DMS53 treated with DMSO at 0.1 percent for 48 hours (cell line): ENCODE measurements around the gene GDF10.

ENCODE experiments used
- DNase-seq: peaks from one replicate; lab custom pipeline; 2025; ENCODE audit not compliant: unreplicated experiment; lab: John Stamatoyannopoulos, UW

The GDF10 gene

GRCh38 chr10:47299611-47300428 is at the start of gene GDF10:
GDF10 (plus strand) TSS chr10:47300197; CDS start chr10:47300652, 455 bp downstream.
- DNase-seq, result no peak

- DNase-seq, result no peak
These were observed 47.8 kb upstream of the GDF10 start for GRCh38 chr10:47252093-47252780.

GRCh38 chr10:47253030-47253637 is 46.9 kb upstream of the GDF10 start:
- DNase-seq, result no peak

GRCh38 chr10:47253651-47254375 is 46.2 kb upstream of the GDF10 start:
- no peak for DNase-seq

- DNase-seq, result no peak
These were observed 45.4 kb upstream of the GDF10 start for GRCh38 chr10:47254611-47255010.

GRCh38 chr10:47255033-47255813 is 44.8 kb upstream of the GDF10 start:
- DNase-seq, result no peak

GRCh38 chr10:47255866-47256265 is 44.1 kb upstream of the GDF10 start:
- DNase-seq, result no peak

GRCh38 chr10:47256751-47257336 is 43.2 kb upstream of the GDF10 start:
- no peak for DNase-seq

- no peak for DNase-seq
These were observed 42.4 kb upstream of the GDF10 start for GRCh38 chr10:47257396-47258120.

GRCh38 chr10:47258921-47259320 is 41.1 kb upstream of the GDF10 start:
- no peak for DNase-seq

- no peak for DNase-seq
These were observed 40.5 kb upstream of the GDF10 start for GRCh38 chr10:47259466-47259865.

GRCh38 chr10:47260505-47261111 is 39.4 kb upstream of the GDF10 start:
- no peak for DNase-seq

GRCh38 chr10:47261121-47261520 is 38.9 kb upstream of the GDF10 start:
- DNase-seq, result no peak

- no peak for DNase-seq
These were observed 38.4 kb upstream of the GDF10 start for GRCh38 chr10:47261556-47261955.

- peak; percentile 7 for DNase-seq
These were observed 37.1 kb upstream of the GDF10 start for GRCh38 chr10:47262606-47263533.

- DNase-seq, result no peak
These were observed 35.2 kb upstream of the GDF10 start for GRCh38 chr10:47264797-47265281.

GRCh38 chr10:47266602-47267001 is 33.4 kb upstream of the GDF10 start:
- no peak for DNase-seq

GRCh38 chr10:47268696-47269095 is 31.3 kb upstream of the GDF10 start:
- DNase-seq, result no peak
